Spleen (tissue), 7 donors: Measurements from ENCODE around the gene ALK.

Experiments used
- CTCF ChIP-seq, 11 experiments: fragments of 200-600 bp in 7 of 11; fragments of 450-650 bp in 4 of 11; sonication (generic) in 4 of 11; IDR thresholded peaks in 8 of 11; conservative IDR thresholded peaks in 3 of 11; 1 replicate in 7 of 11; 2 replicates in 4 of 11; pipeline versions ENCODE4 v1.4.0 to v1.8.0; 2016 to 2021; ENCODE audit warnings: antibody characterized with exemption in 11 of 11, inconsistent platforms in 4 of 11, mild to moderate bottlenecking in 1 of 11
- POLR2A ChIP-seq, 3 donors: fragments of 450-650 bp; IDR thresholded peaks; one replicate each; pipeline ENCODE4 v1.5.1; 2017; ENCODE audit warnings: antibody characterized with exemption in 3 of 3, mild to moderate bottlenecking in 1 of 3
- POLR2AphosphoS5 ChIP-seq, 3 donors: sonication (generic); formaldehyde crosslinking; IDR thresholded peaks; one replicate each; pipeline ENCODE4 v1.5.1; 2017; ENCODE audit warnings: antibody characterized with exemption in 3 of 3
- donor health status: DM: no; HTN: no; CAD: no; lungs with moderate emphysema.
- donor health status: DM: no; HTN: no; CAD: no.
- donor health status: DM: no; HTN: no; CAD: no.

DNA sequence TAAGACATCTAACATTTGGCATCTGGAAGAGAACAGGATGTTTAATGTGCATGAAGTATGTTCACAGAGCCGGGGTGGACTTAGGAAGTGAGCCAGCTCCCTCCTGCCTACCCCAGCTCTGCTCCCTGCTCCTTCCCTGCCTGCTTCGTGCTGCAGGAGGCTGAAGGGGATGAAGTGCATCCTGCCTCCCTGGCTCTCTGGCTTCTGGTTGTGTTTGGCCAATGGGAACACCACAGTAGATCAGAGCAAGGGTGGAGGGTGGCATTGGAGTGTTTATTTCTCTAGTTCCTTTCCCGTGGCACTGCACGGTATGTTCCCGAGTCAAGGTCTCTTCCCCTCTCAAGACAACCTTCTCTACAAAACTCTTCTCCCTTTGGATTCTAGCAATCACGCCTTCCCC, 426.3 kb downstream of the ALK start:
- TF ChIP-seq POLR2AphosphoS5 (IDR thresholded peaks at IDR 0.05) = no peak
- no peak for TF ChIP-seq CTCF (IDR thresholded peaks at IDR 0.05 in 8 of 11, conservative IDR thresholded peaks at IDR 0.05 in 3 of 11)
- no peak for TF ChIP-seq POLR2A (IDR thresholded peaks at IDR 0.05)
